Measurements from ENCODE around the gene ADCK2. TPM values are rescaled to one million over a fixed set of nuclear protein-coding genes. Genes with fewer than 3 reads are reported as not detected.

ADCK2 gene
- total and polyA plus RNA-seq, 9 of the 15 experiments (the other 6 are each of a cell fraction or from before 2014, with no cell fraction given), result 0.08 to 14.3 (median 9.7) TPM

DNA sequence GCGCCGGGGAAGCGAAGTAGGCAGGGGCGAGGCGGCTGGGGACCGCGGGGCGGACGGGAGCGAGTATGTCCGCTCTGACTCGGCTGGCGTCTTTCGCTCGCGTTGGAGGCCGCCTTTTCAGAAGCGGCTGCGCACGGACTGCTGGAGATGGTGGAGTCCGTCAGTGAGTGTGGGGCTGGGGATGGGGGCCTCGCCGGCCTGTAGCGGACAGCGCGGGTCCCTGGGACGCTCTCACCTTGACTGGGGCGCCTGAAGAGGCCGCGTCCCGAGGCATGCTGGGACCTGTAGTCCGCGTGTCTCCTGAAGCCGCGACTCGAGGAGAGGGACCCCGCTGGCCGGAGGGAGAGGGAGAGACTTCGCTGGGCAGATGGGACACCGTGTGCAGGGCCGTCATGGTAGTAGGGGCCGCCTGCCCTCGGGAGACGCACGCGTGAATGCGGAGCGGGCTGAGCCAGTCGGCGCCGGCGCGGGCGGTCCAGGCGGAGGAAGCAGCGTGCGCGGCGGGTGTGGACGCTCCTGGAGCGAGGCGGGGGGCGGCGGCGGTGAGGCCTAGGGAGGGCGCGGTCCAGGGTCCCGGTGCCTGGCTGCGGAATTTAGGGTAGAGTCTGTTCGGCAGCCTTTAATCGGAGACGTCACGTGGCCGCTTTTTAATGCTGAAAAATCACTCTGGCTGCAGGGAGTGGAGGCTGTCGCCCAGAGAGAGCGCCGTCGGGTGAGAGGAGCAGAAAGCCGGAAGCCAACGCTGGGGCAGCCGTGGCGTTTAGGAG, 24.1 kb downstream of the ADCK2 start, which contains the start of gene NDUFB2 (continued):
- TF ChIP-seq NR2C2 (CRISPR knock-in tag; IDR thresholded peaks at IDR 0.05) (peak; percentile 90), NR2C2 (tag; IDR thresholded peaks at IDR 0.05) (peak; percentile 90), SAFB (IDR thresholded peaks at IDR 0.05; ENCODE audit: borderline replicate concordance, low read depth, low read length) (peak; percentile 28), ZC3H4 (CRISPR knock-in tag; IDR thresholded peaks at IDR 0.05; ENCODE audit: borderline replicate concordance) (no peak), DDX20 (tag; IDR thresholded peaks at IDR 0.05; ENCODE audit: low read depth) (no peak), ZNF586 (CRISPR knock-in tag; conservative IDR thresholded peaks at IDR 0.05) (no peak), MTF1 (CRISPR knock-in tag; IDR thresholded peaks at IDR 0.05; ENCODE audit: borderline replicate concordance) (no peak), CBX8 (IDR thresholded peaks at IDR 0.05; ENCODE audit: borderline replicate concordance, extremely low read depth, low read depth, low read length, poor library complexity, severe bottlenecking) (no peak), MTA3 (IDR thresholded peaks at IDR 0.05; ENCODE audit: borderline replicate concordance) (peak; percentile 93; the same call in 1 of the 2 replicates), PHF21A (IDR thresholded peaks at IDR 0.05; ENCODE audit: borderline replicate concordance, low read depth) (peak; percentile 10; the same call in 1 of the 2 replicates), ZNF184 (CRISPR knock-in tag; IDR thresholded peaks at IDR 0.05) (no peak), FUS (optimal IDR thresholded peaks at IDR 0.05; ENCODE audit: low read depth, low read length) (no peak)
- TF ChIP-seq, protein P1, sequence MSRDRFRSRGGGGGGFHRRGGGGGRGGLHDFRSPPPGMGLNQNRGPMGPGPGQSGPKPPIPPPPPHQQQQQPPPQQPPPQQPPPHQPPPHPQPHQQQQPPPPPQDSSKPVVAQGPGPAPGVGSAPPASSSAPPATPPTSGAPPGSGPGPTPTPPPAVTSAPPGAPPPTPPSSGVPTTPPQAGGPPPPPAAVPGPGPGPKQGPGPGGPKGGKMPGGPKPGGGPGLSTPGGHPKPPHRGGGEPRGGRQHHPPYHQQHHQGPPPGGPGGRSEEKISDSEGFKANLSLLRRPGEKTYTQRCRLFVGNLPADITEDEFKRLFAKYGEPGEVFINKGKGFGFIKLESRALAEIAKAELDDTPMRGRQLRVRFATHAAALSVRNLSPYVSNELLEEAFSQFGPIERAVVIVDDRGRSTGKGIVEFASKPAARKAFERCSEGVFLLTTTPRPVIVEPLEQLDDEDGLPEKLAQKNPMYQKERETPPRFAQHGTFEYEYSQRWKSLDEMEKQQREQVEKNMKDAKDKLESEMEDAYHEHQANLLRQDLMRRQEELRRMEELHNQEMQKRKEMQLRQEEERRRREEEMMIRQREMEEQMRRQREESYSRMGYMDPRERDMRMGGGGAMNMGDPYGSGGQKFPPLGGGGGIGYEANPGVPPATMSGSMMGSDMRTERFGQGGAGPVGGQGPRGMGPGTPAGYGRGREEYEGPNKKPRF (IDR thresholded peaks at IDR 0.05; ENCODE audit: low read depth, low read length), result no peak
- TF ChIP-seq, protein P2, sequence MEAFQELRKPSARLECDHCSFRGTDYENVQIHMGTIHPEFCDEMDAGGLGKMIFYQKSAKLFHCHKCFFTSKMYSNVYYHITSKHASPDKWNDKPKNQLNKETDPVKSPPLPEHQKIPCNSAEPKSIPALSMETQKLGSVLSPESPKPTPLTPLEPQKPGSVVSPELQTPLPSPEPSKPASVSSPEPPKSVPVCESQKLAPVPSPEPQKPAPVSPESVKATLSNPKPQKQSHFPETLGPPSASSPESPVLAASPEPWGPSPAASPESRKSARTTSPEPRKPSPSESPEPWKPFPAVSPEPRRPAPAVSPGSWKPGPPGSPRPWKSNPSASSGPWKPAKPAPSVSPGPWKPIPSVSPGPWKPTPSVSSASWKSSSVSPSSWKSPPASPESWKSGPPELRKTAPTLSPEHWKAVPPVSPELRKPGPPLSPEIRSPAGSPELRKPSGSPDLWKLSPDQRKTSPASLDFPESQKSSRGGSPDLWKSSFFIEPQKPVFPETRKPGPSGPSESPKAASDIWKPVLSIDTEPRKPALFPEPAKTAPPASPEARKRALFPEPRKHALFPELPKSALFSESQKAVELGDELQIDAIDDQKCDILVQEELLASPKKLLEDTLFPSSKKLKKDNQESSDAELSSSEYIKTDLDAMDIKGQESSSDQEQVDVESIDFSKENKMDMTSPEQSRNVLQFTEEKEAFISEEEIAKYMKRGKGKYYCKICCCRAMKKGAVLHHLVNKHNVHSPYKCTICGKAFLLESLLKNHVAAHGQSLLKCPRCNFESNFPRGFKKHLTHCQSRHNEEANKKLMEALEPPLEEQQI (IDR thresholded peaks at IDR 0.05), result no peak
- TF ChIP-seq, protein P3, sequence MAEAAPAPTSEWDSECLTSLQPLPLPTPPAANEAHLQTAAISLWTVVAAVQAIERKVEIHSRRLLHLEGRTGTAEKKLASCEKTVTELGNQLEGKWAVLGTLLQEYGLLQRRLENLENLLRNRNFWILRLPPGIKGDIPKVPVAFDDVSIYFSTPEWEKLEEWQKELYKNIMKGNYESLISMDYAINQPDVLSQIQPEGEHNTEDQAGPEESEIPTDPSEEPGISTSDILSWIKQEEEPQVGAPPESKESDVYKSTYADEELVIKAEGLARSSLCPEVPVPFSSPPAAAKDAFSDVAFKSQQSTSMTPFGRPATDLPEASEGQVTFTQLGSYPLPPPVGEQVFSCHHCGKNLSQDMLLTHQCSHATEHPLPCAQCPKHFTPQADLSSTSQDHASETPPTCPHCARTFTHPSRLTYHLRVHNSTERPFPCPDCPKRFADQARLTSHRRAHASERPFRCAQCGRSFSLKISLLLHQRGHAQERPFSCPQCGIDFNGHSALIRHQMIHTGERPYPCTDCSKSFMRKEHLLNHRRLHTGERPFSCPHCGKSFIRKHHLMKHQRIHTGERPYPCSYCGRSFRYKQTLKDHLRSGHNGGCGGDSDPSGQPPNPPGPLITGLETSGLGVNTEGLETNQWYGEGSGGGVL (CRISPR knock-in tag; IDR thresholded peaks at IDR 0.05), result no peak
- TF ChIP-seq, protein P4, sequence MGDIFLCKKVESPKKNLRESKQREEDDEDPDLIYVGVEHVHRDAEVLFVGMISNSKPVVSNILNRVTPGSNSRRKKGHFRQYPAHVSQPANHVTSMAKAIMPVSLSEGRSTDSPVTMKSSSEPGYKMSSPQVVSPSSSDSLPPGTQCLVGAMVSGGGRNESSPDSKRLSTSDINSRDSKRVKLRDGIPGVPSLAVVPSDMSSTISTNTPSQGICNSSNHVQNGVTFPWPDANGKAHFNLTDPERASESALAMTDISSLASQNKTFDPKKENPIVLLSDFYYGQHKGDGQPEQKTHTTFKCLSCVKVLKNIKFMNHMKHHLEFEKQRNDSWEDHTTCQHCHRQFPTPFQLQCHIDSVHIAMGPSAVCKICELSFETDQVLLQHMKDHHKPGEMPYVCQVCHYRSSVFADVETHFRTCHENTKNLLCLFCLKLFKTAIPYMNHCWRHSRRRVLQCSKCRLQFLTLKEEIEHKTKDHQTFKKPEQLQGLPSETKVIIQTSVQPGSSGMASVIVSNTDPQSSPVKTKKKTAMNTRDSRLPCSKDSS (IDR thresholded peaks at IDR 0.05; ENCODE audit: low read depth, partially characterized antibody), result no peak
- TF ChIP-seq, protein P5, sequence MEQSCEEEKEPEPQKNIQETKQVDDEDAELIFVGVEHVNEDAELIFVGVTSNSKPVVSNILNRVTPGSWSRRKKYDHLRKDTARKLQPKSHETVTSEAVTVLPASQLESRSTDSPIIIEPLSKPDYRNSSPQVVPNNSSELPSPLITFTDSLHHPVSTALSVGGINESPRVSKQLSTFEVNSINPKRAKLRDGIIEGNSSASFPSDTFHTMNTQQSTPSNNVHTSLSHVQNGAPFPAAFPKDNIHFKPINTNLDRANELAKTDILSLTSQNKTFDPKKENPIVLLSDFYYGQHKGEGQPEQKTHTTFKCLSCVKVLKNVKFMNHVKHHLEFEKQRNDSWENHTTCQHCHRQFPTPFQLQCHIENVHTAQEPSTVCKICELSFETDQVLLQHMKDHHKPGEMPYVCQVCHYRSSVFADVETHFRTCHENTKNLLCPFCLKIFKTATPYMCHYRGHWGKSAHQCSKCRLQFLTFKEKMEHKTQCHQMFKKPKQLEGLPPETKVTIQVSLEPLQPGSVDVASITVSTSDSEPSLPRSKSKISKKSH (CRISPR knock-in tag; IDR thresholded peaks at IDR 0.05), result no peak
